PC-9 (cell line): ENCODE data around the gene NXT2.

Experiments used
- EZH2 ChIP-seq: fragments of 200-600 bp; sonication (generic); IDR thresholded peaks from 2 replicates; pipeline ENCODE4 v1.8.0; 2017; ENCODE audit warnings: antibody characterized with exemption, low read depth
- TF ChIP-seq, protein P1 (sequence below): fragments of 200-600 bp; sonication (generic); conservative IDR thresholded peaks from 2 replicates; pipeline ENCODE4 v1.6.1; 2017; ENCODE audit warnings: mixed run types, antibody characterized with exemption, mild to moderate bottlenecking, moderate library complexity

GRCh38 chrX:109533005-109533404 lies 3.6 kb upstream of the NXT2 start:
- TF ChIP-seq EZH2: no peak
- TF ChIP-seq, protein P1, sequence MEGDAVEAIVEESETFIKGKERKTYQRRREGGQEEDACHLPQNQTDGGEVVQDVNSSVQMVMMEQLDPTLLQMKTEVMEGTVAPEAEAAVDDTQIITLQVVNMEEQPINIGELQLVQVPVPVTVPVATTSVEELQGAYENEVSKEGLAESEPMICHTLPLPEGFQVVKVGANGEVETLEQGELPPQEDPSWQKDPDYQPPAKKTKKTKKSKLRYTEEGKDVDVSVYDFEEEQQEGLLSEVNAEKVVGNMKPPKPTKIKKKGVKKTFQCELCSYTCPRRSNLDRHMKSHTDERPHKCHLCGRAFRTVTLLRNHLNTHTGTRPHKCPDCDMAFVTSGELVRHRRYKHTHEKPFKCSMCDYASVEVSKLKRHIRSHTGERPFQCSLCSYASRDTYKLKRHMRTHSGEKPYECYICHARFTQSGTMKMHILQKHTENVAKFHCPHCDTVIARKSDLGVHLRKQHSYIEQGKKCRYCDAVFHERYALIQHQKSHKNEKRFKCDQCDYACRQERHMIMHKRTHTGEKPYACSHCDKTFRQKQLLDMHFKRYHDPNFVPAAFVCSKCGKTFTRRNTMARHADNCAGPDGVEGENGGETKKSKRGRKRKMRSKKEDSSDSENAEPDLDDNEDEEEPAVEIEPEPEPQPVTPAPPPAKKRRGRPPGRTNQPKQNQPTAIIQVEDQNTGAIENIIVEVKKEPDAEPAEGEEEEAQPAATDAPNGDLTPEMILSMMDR: no peak
